Renal pelvis (tissue), 12 donors: ENCODE results near the gene SPATA31C2. TPM values are rescaled to one million over a fixed set of nuclear protein-coding genes. Genes with fewer than 3 reads are reported as not detected.
"Not testable (repeated sequence)": the region's sequence is repeated elsewhere in the genome, so short reads cannot be mapped to it uniquely, and the experiment has no call there.

Experiments used
- DNase-seq: peaks from one replicate; pipeline ENCODE4 v3.0.0-alpha.2; 2013
- long read RNA-seq, 16 experiments: transcript quantifications; one replicate each; lab custom pipeline, GENCODE V29; 2026
- polyA plus RNA-seq, 3 donors: library from polyadenylated mRNA; unstranded; fragments of 120-200 nt; gene quantifications; one replicate each; pipeline ENCODE4 v1.2.1, GENCODE V29; 2013; ENCODE audit not compliant: insufficient read length in 3 of 3

Gene SPATA31C2
- polyA plus RNA-seq = under 1 TPM; 0.41 to 0.71 (median 0.46) TPM
- long read RNA-seq, donor 1 = 0 reads
- long read RNA-seq, donor 2 = 0 reads
- long read RNA-seq, donor 3 = 0 reads
- long read RNA-seq, donor 4 = 0 reads
- long read RNA-seq, donor 5 = 0 reads
- long read RNA-seq, donor 6 = 0 reads
- long read RNA-seq, donor 7 = 0 reads
- long read RNA-seq, donor 8 = 0 reads
- long read RNA-seq, donor 9 = 0 reads
- long read RNA-seq, donor 10 = 0 reads
- long read RNA-seq, donor 11 = 0 reads
- long read RNA-seq, donor 12 = 0 reads
- long read RNA-seq, donor 13 = 0 reads
- long read RNA-seq, donor 14 = 0 reads
- long read RNA-seq, donor 15 = 0 reads
- long read RNA-seq, donor 16 = 0 reads

DNA sequence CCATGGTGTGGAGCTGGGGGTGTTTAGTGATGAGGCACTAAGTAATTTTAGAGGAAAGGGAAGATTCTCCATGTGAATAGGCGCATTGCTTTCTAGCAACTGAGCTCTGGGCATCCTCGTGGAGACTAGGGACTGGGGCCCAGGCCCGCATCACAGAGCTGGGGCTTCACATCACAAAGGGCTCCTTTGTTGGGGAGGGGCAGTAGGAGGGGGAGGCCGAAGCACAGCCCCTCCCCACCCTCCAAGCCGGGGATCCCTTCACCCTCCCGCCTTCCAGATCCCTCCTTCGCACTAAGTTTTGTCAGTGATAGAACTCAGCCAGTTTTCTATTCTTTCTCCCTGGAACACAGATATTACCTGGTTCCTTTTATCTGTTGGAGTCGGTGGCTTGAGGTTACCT is at the start of gene SPATA31C2:
TSS of gene SPATA31C2 (minus strand) at position 101 of the 400 bp plus-strand sequence. CDS start at position 72, 29 bp downstream.
- not testable (repeated sequence) for DNase-seq

DNA sequence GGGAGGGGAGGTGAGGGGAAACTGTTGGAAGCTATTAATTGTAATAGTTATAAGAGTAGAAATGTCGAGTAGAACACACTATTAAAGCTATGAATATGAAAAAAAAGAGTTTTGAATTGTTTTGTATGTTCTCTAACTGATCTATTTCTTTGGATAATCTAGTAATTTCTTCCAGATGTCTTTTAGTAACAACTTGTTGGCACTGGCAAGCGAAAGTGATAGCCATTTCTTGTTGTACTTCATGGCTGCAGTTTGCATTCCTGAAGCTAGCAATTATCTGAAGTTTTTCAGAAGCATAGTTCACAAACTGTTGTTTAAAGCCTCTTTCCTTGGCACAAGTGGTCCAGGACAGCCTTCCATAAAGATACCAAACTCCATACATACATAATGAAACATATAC is 49.4 kb upstream of the SPATA31C2 start:
- DNase-seq = no peak

DNA sequence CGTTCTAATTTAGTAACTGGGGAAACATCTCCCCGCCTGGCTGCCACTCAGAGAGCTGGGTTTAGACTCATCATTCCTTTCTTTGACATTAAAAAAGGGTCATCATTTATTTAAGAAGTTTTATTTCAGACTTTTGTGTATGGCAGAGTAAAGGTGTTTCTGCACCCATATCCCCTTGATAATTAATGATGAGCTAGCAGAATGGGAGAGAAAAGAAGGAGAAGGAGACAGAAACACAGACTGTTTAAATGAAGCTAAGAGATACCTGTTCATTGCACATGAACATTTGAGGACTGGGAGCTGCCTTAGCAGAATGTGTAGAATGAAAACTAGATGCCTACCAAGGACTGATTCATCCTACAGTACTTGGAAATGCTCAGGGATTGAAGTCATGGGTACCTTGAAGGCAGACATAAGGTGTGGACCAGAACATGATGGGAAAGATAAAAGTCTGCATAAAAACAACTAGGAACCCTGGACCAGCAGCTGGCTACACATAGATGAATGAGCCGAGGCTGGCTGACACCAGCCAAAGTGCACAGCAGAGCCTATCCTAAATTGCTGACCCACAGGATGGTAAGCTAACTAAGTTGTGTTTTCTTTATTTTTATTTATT is 48.3 kb upstream of the SPATA31C2 start:
- no peak for DNase-seq

DNA sequence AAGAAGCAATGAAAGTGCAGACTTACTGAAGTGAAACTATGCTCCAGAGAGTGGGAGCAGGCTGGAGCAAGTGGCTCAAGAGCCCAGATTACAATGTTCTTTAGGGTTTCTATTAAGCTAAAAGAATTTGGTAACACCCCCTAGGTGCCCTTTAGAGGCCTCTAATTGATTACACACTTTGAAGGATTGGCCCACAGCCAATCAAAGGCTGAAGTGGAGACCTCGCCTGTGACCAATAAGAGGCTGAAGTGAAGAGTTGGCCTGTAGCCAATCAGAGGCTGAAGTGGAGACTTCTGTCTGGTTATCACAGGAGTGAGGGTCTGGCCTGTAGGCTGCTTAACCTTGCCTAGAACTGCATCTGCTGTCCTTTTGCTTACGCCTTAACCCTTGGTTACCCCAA is 46.7 kb upstream of the SPATA31C2 start:
- no peak for DNase-seq

DNA sequence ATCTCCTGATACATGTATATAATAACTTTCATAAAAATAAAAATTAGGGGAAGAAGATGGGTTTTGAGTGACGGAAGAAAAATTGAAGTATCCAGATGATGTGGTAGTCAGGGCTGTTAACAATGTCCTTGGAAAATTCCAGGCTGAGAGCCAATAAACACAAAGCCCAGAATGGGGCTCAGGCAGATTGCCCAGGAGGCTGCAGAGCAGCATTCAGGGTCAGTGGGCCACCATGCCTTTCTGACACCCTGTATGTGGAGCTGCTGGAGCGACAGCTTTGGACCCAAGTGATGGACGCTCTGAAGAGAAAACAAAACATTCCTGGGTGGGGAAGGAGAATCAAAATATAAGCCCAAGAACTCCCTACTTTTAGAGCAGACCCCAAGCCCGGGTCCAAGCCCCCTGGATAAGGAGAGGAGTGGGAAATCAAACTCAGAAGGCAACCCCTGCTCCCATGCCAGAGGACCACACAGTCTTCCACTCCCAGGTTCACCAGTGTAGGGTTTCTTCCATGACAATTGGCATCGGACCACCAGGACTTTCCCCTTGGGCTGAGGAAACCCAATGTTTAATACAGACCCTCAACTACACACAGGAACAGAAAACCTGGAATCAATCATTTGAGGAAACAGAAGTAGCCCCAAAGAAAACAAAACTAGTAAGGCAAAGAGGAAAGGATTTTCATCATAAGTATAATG is 45.7 kb upstream of the SPATA31C2 start:
- DNase-seq = no peak

DNA sequence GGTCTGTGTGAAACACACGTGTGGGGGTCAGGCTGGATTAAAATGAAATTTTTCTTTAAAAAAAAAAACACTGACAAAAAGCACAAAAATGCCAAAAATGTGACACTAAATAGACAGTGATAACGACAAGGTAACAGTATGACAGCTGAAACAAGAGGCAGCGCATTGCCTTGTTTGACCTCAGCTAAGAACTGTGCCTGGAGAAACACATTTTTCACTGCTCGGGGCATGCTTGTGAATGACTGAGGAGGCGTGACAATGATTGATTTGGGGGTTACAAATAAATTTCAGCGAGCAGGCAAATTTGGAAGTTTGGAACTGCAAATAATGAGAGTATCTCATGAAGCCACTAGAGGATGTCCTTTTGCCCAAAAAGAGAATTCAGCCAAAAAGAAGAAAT is 44.2 kb upstream of the SPATA31C2 start:
- no peak for DNase-seq

DNA sequence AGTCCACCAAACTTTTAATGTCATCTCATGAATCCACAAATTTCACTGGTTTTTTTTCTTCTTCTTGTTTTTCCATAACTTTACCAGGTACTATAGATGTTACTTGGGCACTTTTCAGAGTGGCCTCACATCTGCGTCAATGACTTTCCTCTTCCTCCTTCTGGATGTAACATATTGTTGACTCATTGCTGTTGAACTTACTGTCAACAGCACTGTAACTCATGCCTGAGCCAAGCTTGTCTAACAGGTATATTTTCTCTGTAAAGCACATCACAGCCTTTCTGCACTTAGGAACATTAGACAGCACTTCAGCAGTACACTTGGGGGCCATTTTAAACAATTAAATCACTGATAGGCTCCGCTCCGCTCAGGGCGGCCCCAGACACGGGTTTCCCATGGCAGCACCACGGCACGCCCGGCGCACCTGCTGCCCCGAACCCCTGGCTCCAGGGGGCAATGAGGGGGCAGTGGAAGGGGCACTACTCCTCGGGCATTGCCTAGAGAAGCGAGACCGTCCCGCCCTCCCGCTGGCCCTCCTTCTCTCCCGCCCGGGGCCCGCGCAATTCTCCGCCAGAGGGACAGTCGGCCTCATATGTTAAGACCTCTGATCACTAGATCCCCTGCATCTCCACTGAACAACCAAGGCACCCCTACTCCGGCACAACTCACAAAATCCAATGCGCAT is 41.9 kb upstream of the SPATA31C2 start:
- DNase-seq = no peak

DNA sequence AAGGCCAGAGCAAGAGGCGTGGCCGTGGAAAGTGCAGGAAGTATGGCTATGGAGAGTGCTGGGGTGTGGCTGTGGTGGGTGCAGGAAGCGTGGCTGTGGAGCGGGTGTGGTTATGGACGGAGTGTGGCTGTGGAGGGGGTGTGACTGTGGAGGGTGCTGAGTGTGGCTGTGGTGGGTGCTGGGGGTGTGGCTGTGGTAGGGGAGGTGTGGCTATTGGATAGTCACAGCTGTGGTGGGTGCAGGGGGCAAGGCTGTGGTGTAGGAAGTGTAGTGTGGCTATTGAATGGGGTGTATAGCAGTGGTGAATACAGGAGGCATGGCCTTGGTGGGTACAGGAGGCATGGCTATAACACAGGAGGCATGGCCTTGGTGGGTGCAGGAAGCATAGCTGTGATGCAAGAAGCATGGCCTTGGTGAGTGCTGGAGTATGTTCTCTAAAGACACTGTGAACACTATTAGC is 40.8 kb upstream of the SPATA31C2 start:
- no peak for DNase-seq

DNA sequence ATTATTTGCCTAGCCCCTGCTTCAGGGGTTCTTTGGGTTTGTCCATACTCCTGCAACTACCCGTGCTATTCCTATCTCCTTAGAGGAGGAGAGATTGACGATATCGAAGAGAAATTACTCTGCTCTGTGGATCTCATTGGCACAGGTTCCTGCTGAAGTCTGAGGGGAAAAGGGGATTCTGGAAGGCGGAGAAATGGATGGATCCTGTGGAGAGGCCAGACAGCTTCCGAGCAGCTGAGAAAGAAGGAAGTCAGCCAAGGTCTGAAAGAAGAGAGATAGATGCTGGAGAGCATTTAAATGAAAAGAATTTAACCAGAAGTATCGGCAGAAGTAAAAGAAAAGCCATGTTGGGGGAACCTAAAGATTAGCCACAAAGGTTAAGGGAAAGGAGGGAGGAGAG is 40.4 kb upstream of the SPATA31C2 start:
- DNase-seq = no peak

DNA sequence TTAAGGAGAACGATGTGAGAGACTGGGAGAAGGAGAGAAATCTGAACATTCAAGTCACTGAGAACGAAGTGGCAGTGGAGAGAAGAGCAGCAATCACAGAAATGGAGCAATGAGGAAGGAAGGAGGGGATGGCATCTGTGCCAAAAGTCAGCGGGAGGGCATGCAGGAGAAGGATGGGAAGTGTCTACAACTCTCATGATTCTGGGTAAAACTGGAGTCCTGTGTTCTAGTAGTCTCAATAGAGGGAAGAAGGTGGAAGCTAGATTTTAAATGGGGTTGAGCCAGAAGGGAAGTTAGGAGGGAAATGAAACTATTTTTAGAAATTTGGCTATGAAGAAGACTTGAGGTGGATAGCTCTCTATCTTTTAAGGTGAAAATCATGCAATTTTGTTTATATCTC is 39.1 kb upstream of the SPATA31C2 start:
- no peak for DNase-seq

DNA sequence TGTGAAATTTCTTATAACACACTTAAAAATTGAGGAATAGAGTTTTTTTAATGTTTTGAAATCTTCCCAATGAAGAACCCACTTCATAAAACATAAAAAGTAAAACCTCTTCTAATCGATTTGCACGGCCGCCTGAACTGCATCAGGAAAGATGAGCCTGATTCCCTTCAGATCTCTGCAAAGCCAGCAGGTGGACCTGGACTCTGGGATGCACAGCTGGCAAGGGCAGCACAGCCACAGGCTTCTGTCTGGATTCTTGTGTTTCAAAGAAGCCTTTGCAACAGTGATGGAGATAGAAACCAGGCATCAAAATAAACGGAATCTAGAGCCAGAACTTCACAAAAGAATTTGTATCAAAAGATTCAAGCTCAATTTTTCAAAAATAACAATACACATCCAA is 36.0 kb upstream of the SPATA31C2 start:
- DNase-seq = no peak

DNA sequence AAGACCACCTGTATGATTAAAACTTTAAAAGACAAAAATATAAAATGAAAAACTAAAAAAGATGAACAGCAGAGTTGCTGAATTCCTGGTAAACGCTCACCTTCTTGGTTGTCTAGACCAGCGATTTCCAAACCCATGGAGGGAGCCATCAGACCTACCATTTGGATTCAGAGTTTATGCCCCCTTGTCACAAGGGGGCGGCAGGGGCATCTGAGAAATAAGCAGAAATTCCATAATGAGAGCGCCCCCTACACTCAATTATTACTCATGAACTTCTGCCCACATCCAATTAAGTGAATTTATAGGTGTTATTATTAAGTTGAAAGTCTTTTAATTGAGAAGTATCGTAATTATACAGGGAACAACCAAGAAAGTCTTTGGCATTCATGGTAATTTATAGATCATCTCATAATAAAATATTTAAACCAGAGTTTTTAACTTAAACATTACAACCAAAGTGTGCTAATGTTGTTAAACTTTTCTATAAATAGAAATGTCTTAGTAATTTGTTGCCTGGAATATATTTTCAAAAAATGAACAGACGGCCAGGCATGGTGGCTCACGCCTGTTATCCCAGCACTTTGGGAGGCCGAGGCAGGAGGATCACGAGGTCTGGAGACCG is 35.2 kb upstream of the SPATA31C2 start:
- DNase-seq = no peak

DNA sequence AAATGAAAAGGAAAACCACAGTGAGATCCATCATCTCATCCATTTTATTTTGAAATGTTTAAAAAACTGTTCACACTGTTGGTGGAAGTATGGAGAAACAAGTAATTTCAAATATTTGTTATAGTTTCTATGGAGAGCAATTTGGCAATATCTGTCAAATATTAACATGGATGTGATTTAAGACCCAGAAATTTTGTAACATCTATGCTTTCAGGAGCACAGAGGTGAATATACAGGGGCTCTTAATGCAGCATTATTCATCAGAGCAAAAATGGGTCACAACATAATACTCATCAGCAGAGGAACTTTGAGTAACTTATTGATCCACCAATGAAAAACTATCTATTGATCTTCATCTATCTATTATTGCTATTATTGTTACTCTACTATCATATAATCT is 31.4 kb upstream of the SPATA31C2 start:
- DNase-seq = no peak

DNA sequence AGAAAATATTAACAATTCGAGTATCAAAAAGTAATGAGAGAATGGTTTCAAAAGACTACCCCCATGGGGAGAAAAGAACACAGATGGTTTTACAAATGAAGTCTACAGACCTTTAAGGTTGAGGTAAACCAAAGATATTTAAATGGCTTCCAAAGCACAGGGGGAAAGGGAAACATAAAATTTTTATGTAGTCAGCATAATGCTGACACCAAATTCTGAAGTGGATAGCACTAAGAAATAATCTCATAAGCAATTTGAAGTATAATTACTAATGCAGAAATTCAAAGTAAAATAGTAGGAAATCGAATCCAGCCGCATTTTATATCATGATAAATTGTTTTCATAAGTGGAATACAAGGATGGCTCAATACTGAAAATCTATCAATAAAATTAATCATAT is 30.3 kb upstream of the SPATA31C2 start:
- DNase-seq = no peak

DNA sequence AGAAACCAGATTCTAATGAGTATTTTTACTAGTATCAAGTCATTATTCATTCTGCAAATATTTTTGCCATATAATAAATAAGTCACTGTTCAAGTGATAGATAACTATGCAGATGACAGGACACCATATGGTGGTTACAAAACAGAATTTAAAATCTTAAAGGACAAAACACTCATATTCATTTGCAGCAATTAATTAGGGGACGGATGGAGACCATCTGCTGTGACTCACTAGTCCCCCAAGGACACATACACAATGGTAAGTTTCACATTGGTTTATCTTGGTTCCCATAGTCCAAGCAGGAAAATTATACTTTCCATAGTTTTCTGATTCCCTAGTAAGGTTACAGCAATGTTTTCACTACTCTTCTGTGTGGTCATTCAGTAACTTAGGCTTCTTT is 28.4 kb upstream of the SPATA31C2 start:
- DNase-seq = peak; percentile 37

DNA sequence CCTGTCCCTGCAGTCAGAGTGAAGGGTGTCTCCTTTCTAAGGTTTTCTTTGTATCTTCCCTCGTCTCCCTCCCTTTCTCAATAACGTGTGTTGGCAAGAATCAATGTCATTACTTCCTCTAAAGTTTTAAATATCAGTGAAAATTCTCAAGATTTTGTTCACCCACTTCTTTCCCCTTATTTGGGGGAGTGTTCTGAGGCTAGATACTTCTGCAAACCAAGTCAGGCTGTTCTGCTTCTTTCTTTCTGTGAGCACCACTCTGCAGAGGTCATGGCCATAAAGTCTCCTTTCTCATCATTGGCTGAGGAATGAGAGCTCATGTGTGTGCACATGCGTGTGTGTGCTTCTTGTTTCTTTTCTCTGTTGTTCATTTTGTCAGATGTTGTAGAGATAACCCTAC is 26.6 kb upstream of the SPATA31C2 start:
- DNase-seq = no peak

DNA sequence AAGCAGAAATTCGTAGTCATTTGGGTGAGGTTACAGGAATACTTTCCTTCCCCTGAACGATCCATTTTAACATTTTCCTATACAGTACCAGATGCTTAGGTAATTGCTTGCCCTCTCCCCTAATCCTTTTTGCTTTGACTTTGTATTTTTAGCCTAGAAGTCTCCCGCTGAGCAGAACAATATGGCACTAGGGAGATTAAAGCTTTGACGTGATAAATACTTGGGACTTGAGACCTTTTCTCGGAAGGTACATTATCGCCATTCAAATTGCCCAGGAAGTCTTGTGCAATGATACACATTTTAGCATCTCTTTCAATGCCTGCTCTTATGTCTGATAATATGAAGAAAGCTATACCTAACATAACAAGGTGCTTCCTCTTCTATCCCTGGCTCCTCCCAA is 22.9 kb upstream of the SPATA31C2 start:
- DNase-seq = no peak

DNA sequence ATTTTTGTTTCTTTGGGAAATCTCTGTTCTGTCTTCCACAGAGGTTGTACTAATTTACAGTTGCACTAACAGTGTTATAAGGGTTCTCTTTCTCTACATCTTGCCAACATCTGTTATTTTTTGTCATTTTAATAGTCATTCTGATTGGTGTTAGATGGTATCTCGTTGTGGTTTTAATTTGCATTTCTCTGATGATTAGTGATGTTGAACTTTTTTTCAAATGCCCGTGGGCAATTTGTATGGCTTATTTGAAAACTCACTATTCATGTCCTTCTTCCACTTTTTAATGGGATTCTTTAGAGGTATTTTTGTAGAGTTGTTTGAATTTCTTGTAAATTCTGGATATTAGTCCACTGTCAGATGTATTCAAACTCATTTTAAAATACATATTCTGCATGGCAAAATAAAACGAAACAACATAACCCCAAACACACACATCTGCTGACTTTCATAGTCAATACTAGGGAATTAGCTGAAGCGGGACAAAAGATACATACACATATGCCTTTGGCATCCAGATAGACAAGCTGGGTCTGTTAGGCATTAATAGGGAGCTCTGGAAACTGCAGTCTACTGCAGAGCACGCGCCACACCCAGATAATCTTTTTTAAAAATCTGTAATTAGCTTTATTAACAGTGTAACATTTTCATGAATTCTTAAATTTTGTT is 5.8 kb upstream of the SPATA31C2 start:
- DNase-seq = no peak

DNA sequence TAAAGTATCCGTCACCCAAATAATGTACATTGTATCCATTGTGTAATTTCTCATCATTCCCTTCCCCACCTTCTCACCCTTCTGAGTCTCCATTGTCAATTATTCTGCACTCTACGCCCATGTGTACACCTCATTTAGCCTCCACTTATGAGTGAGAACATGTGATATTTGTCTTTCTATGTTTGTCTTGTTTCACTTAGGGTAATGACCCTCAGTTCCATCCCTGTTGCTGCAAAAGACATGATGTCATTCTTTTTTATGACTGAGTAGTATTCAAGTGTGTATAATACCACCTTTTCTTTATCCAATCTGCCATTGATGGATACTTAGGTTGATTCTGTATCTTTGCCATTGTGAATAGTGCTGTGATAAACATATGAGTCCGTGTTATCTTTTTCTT is 4.9 kb upstream of the SPATA31C2 start:
- DNase-seq = no peak

DNA sequence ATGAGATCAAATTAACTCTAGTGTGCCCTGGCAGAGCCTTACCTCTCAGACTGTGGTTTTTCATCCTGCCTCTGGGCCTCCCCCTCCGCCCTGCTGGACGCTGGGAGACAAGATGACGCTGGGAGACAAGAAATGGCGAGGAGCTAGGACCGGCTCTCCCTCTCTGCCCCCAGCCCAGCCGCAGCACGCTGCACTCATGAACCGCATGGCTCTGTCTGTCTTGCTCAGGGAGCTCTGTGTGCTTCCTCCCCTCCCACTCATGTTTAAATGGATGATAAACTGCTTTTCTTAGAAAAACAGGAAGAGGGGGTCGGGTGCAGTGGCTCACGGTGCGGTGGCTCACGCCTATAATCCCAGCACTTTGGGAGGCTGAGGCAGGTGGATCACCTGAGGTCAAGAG is 4.7 kb downstream of the SPATA31C2 start:
- DNase-seq = peak; percentile 7

DNA sequence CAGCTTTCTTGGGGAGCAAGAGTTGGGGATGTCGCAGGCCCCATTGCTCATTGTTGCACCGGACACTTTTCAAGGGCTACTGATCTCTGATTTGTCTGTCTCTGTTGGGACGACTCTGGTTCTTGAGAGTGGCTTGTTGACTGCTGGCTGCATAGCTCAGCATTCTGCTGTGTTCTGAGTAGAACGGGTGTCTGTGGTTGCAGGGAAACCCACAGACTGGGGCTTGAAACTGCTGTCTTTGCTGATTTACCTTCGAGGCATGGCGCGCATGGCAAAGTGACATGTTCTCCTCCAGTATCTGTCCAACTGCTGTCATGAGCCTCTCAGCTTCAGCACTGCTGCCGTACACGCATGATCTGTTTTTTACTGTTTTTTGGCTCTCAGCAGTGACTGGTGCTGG is 8.7 kb downstream of the SPATA31C2 start:
- DNase-seq = not testable (repeated sequence)
